Stimulated activated CD8-positive, alpha-beta memory T cell treated with anti-CD3 and anti-CD28 coated beads, Interleukin-15, amount 100 ng/mL, for 48 hours (primary cell): ENCODE results near the gene TGFBR3.

Experiments used
- DNase-seq, 2 donors: peaks; one replicate each; pipeline ENCODE4 v3.0.0-alpha.2; 2020; ENCODE audit warnings: low read depth in 2 of 2

Gene TGFBR3

DNA sequence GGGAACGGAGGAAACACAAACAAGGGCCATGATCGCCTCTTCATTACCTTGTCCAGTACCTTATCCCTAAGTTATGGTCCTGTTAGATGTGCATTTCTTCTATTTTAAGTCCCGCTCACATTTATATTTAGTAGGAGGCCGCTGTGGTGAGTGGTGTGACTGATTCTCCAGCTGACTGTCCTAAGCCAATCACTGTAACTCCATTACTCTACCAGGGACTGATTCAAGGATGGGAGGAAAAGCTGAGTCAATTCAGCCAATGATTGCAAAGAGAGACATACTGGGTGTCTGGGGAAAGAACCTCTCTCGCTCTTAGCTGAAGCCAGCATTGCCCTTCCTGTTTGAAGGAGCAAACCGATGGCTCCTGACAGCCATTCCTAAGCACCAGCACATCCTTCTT lies 59.7 kb downstream of the TGFBR3 start:
- DNase-seq: no peak

DNA sequence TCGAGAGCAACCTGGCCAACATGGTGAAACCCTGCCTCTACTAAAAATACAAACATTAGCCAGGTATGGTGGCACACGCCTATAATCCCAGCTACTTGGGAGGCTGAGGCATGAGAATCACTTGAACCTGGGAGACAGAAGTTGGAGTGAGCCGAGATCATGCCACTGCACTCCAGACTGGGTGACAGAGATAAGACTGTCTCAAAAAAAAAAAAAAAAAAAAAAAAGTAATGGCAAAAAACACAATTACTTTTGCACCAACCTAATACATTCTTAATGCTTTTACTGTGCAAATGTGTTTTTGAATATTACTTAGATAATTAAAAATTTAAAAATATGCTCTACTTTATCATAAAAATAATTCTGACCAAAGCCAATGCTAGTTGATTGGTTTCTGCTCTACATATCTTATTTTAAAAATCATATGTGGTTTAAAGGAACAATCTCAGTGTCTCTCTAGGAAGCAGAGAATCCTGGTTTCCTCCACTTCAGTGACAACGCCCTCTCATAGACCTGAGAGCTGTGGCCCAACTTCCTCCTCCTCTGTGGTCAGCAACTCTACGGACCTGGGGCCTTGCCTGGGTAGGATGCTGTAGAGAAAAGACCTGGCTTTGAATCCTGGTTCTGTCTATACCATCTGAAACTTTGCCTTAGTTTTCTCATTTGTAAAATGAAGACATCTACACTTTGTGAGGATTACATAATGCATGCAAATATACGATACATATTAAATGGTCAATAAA lies 64.7 kb downstream of the TGFBR3 start:
- DNase-seq: no peak

DNA sequence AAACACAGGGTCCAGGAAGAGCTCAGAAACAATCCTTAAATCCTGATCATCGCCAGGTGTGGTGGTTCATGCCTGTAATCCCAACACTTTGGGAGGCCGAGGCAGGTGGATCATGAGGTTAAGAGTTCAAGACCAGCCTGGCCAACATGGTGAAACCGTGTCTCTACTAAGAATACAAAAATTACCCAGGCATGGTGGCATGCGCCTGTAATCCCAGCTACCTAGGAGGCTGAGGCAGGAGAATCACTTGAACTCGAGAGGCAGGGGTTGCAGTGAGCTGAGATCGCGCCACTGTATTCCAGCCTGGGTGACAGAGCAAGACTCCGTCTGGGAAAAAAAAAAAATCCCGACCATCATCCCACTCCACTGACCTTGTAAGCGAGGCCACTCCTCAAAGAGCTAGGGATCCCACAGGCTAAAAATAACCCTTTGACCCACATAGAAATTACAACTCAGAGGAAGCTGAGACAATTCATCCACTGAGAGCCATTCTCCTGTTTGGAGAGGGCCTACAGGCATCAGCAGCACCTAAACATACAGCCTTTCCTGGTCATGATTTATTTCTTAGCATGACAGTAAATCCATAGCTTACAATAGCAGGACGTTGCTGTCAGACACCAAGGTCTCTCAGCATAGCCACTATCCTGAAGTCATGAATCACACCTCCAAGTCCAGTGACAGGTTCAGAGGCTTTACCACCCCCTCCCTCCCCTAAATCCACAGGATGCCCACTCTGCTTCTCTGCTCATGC lies 66.7 kb downstream of the TGFBR3 start:
- DNase-seq: no peak

DNA sequence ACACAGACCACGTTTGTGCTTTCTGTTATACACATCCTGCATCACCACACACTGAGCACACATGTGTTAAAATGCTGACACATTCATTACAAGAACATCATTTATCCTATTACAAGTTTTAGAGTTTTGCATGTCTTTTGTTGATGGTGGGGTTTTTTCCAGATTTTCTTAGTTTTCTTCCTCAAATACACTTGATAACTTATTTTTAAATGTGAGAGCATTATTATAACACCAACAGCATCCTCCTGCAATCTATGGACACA lies 67.3 kb downstream of the TGFBR3 start:
- no peak for DNase-seq

DNA sequence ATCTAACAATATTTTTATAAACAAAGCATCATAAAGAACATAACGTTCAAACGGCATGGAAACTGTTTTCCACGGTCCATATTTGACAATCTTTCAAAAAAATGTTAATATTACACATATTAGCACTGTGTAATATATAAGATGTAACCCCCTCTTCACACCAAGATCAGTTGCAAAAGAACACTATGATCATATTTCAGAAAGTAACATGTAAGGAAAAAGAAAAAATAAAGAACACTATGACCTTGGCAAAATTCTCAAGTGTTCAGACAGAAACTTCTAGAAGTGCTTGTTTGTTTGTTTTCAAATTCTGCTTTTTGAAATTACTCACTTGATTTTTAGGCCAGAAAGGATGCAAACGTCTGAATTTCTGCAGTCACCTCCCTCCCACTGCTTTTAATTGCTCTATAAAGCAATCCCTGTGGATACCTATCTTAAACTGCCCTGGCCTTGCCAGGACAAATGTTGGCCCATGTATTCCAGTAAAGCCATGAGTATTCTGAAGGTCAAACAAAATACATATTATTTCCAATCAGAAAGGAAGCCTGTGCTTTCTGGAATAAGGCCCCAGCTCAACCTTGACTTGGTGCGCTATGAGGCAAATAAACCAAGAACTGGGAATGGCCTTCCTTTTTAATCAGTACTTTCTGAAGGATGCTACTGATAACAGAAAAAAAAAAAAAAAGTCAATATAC lies 68.6 kb downstream of the TGFBR3 start:
- no peak for DNase-seq

DNA sequence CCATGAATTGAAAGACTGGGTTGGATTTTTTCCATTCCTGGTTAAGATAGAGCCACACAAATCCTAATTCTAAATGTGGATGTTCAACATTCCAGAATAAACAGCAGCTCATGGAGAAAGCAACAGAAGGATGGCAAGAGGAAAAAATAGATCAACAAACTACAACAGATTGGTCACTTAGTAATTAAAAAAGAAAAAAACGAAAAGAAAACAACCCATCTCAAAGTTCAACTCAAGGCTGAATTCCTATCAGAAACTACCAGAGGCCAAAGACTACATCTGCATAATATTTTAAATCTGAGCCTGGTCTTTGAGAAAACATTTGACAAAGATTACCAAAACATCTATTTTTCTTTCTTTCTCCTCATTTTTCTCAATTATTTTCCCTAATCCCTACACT lies 69.9 kb downstream of the TGFBR3 start:
- DNase-seq: no peak

DNA sequence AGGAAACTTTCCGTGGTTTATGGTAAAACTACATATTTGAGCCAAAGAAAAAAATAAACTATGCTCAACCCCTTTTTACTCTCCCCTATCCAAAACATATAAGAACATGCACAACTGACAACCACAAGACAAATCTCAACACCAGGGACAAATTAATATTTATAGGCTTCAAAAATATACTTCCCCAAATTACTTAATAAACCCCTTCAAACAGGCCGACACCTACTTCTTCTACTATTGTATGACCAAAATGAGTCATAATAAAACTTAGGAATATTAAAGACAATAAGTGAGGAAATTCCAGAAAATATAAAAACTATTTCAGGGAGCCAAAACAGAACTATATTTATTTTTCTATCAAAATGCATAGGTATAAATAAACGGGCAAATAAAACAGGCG lies 71.5 kb downstream of the TGFBR3 start:
- DNase-seq: no peak

DNA sequence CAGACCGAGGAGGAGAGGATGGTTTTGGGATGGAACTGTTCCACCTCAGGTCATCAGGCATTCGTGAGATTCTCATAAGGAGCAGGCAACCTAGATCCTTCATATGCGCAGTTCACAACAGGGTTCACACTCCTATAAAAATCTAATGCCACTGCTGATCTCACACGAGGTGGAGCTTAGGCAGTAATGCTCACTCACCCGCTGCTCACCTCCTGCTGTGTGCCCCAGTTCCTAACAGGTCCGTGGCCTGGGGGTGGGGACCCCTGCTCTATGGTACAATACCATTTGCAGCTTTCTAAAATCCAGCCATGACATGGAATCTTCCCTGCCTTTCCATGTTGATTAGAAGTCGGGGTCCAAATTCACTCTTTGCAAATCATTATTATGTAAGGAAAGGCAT lies 72.1 kb downstream of the TGFBR3 start:
- no peak for DNase-seq

DNA sequence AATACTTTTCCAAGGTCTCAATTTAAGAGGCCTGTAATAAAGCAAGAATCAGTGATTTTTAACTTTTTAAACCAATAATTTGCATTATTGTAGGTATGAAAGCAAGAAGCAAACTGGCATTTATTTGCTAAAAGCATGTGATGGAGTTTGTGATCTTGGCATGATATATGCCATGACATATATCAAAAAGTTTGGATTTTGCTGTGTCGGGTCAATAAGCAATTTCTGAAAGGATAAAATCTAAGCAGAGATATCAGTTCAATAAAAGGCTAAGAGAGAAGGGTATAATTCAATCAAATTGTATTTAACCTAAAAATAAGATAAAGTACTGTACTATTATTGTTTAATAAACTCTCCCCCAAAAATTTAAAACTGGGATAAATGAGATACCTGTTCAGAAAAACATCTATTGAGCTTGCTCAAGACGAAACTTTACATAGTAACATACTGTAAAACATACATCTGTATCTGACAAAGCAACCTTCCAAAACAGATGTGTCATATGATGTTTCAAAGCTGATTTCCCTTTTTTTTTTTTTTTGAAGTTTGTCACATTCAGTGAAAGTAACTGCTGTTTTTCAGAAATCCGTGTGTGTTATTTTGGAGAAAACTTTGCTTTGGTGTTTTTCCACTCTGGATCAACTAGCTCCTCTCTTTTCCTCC lies 74.5 kb downstream of the TGFBR3 start:
- DNase-seq: no peak

DNA sequence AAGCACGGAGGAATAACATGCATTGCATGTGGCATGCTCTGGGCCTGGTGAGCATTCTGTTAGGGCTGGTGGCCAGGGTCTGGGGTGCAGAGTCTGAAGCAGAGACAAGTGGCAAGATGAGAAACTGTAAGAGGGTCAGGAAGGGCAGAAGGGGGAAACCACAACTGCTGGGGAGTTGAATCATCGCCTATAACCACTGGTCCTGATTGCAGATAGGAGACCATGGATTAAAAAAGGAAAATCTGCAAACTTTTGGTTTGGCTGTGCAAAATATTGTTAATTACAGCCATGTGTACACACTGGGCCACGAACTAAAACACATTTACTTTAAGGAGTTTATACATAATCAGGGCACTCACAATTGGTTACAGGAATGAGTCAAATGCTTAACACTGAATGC lies 76.6 kb downstream of the TGFBR3 start:
- peak in 1 of 2 donors; percentile 4 for DNase-seq

DNA sequence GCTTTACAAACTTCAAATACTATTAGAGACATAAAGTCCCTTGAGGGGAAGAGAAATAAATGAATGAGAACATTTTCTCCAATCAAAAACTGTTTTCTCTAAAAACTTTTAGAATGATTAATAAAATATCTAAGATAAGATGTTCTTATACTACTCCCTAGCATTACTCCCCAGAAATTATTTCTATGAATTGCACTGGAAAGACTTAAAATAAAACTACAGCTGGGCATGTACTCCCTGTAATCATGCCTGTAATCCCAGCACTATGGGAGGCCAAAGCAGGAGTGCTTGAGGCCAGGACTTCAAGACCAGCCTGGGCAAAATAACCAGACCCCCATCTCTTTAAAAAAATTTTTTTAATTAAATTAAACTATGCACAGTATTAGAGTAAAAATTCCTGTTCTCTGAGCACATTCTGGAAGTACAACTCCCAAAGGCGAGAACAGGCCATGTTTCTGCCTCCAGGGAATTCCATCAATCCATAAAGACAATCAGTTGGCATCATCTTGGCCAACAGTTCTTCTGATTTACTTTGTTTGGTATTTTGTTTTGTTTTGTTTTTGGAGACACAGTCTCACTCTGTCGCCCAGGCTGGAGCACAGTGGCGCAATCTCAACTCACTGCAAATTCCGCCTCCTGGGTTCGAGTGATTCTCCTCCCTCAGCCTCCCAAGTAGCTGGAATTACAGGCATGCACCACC lies 77.9 kb downstream of the TGFBR3 start:
- no peak for DNase-seq

DNA sequence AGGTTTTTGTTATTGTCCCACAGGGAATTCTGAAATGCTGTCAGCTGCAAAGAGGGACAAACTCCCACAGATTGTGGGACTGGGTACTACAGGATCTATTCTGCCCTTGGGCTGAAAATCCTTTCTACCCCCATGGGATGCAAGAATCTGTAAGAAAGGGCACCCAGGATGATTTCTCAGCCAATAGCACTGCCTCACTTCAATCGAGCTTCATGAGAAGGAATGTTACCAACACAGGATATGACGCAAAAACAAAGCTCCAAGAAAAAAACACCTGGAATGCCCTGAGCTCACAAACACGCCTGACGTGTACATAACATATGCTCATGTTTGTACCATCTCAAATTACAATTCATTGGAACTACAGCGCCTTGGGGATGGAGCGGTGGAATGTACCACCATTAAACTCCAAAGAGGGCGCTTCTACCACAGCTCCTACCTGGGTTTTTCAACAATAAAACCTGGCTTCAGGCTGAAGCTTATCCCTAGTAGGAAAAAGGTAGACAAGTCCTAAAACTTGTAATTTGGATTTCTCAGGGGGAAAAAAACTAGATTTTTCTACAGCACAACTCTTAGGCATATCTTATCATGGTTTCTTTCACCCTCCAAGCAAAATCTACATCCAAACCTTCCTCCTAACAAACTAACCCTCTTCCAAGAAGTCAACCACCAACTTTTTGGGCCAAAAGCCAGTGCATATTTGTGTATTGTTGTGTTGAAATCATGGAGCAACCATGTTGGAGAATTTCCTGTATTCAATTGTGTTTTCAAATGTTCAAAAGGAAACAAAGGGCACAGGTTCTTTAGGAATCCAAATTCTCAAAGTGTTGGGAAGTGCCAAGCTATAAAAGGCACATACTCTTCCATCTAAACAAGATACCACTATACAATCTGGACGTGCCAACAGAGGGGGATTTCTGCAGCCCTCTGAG lies 78.9 kb downstream of the TGFBR3 start:
- no peak for DNase-seq

DNA sequence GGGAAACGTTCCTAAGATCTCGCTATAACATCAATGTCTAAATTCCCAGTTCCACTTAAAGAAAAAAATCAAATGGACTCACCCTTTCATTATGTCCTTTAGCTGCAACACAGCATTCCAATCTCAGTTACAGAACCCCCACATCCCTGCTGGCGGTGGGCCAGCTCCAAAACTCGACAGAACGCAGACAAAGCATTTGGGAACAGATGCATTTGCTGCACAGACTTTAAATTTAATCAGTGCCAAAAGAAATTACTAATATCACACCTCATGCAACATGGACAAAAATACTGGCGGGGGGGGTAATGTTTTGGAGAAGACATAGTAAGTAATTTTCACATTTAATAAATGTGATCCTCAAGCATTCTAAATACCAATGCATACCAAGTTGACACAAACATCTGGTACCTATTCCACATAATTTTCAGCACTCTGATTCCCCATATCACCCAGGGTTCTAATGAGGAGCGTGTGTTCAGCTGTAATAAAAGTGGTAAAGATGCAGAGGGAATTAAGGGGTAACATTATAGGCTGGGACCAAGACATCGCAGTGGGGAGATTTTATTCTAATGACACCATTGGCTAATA lies 79.7 kb downstream of the TGFBR3 start:
- DNase-seq: no peak

DNA sequence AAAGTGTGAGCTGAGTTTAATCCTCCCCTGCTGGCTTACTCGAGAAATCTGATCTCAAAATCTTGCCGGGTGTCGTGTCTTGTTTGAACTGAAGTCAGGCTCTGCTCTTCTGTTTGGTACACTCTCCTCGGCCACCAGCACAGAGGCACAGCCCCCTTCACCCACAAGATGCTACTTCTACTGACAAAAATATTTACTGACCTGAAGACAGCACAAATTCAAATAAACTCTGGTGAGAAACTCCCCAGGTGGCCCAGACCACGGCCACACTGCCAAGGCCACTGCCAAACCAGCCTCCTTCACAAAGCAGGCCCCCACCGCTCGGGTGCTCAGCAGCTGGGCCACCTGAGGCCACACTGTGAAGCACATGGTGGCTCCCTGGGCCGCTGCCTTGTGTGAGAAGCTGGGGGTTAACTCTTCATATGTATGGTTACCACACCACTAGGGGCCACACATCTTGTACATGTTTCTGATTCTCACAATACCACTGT lies 80.6 kb downstream of the TGFBR3 start:
- peak in 1 of 2 donors; percentile 3 for DNase-seq

DNA sequence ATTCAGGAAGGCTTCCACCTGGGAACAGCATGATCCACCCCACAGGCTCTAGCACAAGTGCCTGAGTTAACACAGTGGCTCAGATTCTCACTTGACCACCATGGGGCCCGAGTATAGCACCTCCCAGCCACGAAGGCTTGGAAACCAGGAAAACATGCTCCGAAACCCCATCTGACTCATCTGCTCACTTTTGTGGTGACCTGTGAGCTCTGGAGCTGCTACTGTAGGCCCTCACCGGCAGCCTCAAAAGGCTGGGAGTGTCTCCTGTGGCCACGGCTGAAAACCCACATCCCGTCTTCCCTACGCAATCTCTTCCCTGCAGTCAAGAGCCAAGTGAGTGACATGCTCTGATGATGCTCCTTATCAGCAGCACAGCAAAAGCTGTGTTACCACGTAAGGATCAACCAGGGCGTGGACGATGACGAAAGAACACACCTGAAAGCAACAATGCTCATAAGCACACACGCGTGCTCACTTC lies 81.4 kb downstream of the TGFBR3 start:
- DNase-seq: peak; percentile 76 to 84

DNA sequence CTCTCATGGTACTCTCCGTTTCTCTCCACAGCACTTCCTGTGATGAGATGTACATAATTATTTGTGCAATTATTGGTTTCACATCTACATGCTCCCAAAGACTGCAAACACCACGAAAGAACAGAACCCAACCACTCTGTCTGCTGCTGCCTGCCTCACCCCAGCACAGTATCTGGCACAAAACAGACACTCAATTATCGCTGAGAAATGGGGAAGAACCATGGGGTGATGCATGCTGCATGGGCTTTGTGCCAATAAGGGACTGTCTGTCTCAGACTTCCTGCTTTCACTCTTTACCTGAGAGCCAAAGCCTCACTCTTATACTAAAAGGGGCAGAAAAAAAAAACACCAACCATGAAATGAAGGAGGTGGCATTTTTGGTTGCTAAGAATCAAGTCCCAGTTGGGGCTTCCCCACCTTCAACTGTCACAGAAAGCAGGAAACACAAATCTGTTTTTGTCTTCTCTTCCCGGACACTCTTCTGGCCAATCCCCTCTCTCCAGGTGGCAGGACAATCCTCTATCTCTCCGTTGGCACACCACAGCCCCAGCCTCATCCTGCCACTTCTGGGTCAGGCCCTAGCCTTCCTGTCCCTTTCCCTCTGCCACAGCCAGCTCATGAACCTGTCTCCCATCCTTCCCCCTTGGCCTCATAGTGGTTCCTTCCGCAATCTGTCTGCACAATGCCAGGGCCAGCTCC lies 82.0 kb downstream of the TGFBR3 start:
- DNase-seq: peak; percentile 53 to 61

DNA sequence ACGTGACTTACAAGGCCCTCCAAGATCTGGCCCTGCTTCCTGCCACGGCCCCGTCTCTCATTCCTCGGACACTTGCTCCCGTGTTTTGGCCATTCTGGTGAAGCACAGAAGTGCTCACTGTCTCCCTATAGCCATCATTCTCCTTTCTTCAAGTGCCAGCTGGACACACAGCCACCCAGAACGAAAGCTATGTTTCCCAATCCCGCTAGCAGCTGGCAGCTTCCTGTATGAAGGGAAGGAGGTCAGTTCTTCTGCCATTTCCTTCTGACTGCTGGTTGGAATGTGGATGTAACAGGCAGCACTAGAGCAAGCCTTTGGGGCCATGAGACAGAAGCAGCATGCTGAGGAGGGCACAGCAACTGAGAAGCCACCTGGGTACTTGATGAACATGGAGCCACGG lies 82.8 kb downstream of the TGFBR3 start:
- no peak for DNase-seq

DNA sequence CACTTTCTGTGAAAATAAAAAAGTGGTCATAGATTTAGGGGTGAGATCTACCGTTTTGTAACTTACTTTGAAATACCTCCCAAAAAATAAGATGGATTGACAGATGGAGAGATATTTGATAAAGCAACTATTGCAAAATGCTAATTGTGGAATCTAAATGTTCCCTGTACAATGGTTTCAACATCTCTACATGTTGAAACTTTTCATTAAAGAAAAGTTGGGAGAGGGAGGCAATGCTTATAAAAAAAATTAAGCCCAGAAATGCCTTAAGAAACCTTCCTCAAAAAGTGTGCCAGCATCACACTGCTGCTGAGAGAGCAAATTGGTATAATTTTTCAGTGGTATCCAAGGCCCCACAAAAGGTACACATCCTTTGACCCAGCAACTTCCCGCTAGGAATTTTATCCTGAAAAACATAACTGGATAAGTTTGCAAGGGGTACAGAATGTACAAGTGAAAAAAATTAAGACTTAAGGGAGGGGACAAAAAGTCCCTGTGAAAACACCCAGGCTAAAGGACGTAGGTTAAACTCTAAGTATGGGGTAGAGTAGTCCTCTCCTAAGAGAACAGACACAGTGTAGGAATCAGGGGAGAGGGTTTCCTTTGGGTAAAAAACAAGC lies 84.3 kb downstream of the TGFBR3 start:
- no peak for DNase-seq

DNA sequence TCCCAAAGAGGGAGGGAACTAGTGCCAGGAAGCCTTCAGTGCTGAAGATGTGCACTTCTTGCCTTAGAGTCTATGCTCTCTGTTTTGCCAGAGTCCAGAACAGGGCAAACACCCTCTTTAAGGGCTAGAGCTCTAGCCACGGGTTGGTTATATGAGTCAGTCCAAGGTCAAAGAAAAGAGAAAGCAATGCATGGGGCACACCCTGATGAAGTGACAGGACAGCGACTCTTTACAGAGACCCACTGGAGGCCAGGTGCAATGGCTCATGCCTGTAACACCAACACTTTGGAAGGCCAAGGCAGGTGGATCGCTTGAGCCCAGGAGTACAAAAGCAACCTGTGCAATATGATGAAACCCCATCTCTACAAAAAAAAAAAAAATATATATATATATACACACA lies 86.1 kb downstream of the TGFBR3 start:
- no peak for DNase-seq
